Fibroblast of peridontal ligament (primary cell): ENCODE data around the gene NDUFAB1.
"Not testable (repeated sequence)": the region's sequence is repeated elsewhere in the genome, so short reads cannot be mapped to it uniquely, and the experiment has no call there.

Experiments used
- DNase-seq: peaks from one replicate; pipeline ENCODE4 v3.0.0-alpha.2; 2010; ENCODE audit errors: extremely low read depth

The NDUFAB1 gene

GRCh38 chr16:23595951-23596720 is at the start of gene NDUFAB1:
Gene NDUFAB1 (minus strand): TSS chr16:23596316. CDS start chr16:23596290, 26 bp downstream.
- peak; percentile 74 for DNase-seq

- no peak for DNase-seq
These were observed 46.2 kb upstream of the NDUFAB1 start for GRCh38 chr16:23642246-23642774.

- DNase-seq = peak; percentile 91
These were observed 45.0 kb upstream of the NDUFAB1 start, which contains the start of the genes DCTN5 and PALB2 for GRCh38 chr16:23640931-23641765. Gene DCTN5 (plus strand): TSS chr16:23641466. CDS start chr16:23641543, 77 bp downstream. Gene PALB2 (minus strand): TSS chr16:23641310. CDS start chr16:23641157, 153 bp downstream.

- no peak for DNase-seq
These were observed 44.5 kb upstream of the NDUFAB1 start for GRCh38 chr16:23640615-23640930.

- DNase-seq = no peak
These were observed 39.8 kb upstream of the NDUFAB1 start for GRCh38 chr16:23635958-23636357.

- DNase-seq = no peak
These were observed 38.4 kb upstream of the NDUFAB1 start for GRCh38 chr16:23634461-23635036.

GRCh38 chr16:23631874-23632273 is 35.8 kb upstream of the NDUFAB1 start:
- DNase-seq = not testable (repeated sequence)

GRCh38 chr16:23629516-23629915 is 33.4 kb upstream of the NDUFAB1 start:
- no peak for DNase-seq

- no peak for DNase-seq
These were observed 28.0 kb upstream of the NDUFAB1 start for GRCh38 chr16:23624092-23624491.

GRCh38 chr16:23615805-23616204 is 19.7 kb upstream of the NDUFAB1 start:
- no peak for DNase-seq

- DNase-seq = no peak
These were observed 15.8 kb upstream of the NDUFAB1 start for GRCh38 chr16:23611936-23612335.

- not testable (repeated sequence) for DNase-seq
These were observed 14.8 kb upstream of the NDUFAB1 start for GRCh38 chr16:23610905-23611304.

- no peak for DNase-seq
These were observed 13.8 kb upstream of the NDUFAB1 start for GRCh38 chr16:23609929-23610328.

GRCh38 chr16:23608194-23608593 is 12.1 kb upstream of the NDUFAB1 start:
- peak; percentile 18 for DNase-seq

- no peak for DNase-seq
These were observed 11.6 kb upstream of the NDUFAB1 start for GRCh38 chr16:23607726-23608125.

- DNase-seq = no peak
These were observed 1.1 kb upstream of the NDUFAB1 start for GRCh38 chr16:23597003-23597756.

GRCh38 chr16:23595246-23595950 is 718 bp downstream of the NDUFAB1 start:
- peak; percentile 3 for DNase-seq

GRCh38 chr16:23594186-23594585 is 1.9 kb downstream of the NDUFAB1 start:
- DNase-seq = no peak

- DNase-seq = no peak
These were observed 5.9 kb downstream of the NDUFAB1 start for GRCh38 chr16:23590181-23590580.

- peak; percentile 77 for DNase-seq
These were observed 8.4 kb downstream of the NDUFAB1 start for GRCh38 chr16:23587726-23588125.
